C1 segment of cervical spinal cord (tissue), 14 donors: ENCODE results near the gene PABPN1.
"Not testable (repeated sequence)": the region's sequence is repeated elsewhere in the genome, so short reads cannot be mapped to it uniquely, and the experiment has no call there.

ENCODE experiments used
- DNase-seq, 14 donors: peaks; one replicate each; lab custom pipeline; 2025; lab: John Stamatoyannopoulos, UW

PABPN1 gene, protein sequence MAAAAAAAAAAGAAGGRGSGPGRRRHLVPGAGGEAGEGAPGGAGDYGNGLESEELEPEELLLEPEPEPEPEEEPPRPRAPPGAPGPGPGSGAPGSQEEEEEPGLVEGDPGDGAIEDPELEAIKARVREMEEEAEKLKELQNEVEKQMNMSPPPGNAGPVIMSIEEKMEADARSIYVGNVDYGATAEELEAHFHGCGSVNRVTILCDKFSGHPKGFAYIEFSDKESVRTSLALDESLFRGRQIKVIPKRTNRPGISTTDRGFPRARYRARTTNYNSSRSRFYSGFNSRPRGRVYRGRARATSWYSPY

GRCh38 chr14:23320584-23321571 lies at the start of gene PABPN1:
PABPN1 (plus strand) TSS chr14:23321457; CDS start chr14:23321470, 13 bp downstream.
- DNase-seq, result peak; percentile 94 to 100 (median 99)

DNA sequence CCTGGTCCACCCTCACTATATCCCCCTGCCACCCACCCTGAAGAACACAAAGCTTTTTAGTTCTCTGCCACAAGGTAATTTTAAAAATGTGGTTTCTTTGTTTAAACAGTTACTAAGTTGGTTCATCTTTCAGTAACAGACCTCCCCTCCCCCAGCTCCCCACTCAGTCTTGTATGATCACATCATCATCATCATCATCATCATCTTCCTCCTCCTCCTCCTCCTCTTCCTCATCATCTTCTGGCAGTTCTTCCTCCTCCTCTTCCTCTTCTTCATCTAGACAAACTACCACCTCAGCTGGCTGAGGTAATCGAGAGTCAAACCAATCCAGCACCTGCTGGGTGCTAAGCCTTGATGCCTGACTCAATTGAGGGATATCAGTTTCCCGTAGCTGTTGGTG lies 45.8 kb upstream of the PABPN1 start:
- DNase-seq, result no peak

DNA sequence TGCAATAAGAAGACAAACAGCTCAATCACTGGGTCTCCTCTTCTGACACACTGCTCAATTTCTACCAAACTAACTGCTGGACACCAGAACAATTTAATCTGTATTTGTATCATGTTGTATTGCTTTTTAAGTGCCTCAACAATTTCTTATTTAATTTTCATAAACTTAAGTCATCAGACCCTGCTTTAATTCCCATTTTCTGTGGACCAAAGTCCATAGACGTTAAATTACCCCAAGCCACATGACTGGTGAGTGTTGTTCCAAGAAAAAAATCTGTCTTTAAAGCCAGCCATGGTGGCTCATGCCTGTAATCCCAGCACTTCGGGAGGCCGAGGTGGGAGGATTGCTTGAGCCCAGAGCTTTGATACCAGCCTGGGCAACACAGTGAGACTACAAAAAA lies 44.1 kb upstream of the PABPN1 start:
- DNase-seq, result no peak

DNA sequence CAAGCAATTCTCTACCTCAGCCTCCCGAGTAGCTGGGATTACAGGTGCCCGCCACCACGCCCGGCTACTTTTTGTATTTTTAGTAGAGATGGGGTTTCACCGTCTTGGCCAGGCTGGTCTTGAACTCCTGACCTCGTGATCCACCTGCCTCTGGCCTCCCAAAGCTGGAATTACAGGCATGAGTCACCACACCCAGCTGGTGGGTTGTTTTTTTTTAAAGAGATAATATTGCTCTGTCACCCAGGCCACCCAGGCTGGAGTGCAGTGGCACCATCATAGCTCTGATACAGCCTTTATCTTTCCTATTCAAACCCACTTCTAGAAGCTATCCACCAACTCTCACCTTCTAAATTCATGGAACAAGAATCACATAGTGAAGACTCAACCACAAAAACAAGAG lies 43.3 kb upstream of the PABPN1 start:
- not testable (repeated sequence) for DNase-seq

GRCh38 chr14:23281247-23281646 lies 40.0 kb upstream of the PABPN1 start:
- DNase-seq, result no peak

DNA sequence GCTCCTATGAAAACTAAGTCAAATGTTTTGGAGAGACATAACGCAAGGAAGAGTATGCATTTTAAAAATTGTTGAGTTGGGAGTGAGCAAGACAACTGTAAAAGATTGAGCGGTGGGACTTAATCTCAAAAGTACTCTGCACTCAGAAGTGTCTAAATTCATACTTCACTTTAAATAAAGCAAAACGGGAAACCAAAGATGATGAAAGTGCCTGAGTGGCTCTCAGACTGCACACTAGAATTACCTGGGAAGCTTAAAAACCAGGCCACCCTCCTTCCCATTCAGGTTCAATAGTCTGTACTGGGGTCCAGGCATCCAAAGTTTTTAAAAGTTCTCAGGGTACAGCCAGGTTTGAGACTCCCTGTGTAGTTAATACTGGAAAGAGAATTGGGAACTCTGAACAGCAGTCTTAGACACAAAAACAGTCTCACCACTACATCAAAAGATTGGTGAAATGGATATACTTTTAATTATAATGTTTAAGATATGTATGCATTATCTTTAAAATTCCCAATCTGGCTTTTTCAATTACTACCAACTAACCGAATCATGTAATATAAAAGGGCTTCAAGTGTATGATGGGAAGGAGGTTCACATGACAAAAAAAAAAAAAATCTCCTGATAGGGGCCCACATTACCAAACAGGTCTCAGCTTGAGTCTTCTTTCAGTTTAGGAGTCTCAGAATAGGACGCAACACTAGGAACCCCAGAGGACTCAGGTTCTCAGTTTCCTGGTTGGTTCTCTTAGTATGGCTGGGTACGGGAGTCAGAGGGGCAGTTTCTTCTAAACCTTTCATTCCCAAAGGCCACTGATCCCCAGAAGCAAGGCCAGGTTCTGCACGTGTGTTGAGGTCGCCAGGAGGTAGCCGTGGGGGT lies 36.4 kb upstream of the PABPN1 start:
- DNase-seq, result peak in 1 of 14 donors; percentile 25

GRCh38 chr14:23285530-23286019 lies 35.7 kb upstream of the PABPN1 start:
- peak in 2 of 14 donors; percentile 25 to 61 for DNase-seq

GRCh38 chr14:23286020-23286901 lies 35.0 kb upstream of the PABPN1 start, which contains the start of gene HOMEZ:
HOMEZ (minus strand) TSS chr14:23286132; CDS start chr14:23285952, 180 bp downstream.
- DNase-seq, result peak; percentile 94 to 99 (median 98)

- DNase-seq, result no peak
Observed at GRCh38 chr14:23286902-23287479, 34.3 kb upstream of the PABPN1 start.

DNA sequence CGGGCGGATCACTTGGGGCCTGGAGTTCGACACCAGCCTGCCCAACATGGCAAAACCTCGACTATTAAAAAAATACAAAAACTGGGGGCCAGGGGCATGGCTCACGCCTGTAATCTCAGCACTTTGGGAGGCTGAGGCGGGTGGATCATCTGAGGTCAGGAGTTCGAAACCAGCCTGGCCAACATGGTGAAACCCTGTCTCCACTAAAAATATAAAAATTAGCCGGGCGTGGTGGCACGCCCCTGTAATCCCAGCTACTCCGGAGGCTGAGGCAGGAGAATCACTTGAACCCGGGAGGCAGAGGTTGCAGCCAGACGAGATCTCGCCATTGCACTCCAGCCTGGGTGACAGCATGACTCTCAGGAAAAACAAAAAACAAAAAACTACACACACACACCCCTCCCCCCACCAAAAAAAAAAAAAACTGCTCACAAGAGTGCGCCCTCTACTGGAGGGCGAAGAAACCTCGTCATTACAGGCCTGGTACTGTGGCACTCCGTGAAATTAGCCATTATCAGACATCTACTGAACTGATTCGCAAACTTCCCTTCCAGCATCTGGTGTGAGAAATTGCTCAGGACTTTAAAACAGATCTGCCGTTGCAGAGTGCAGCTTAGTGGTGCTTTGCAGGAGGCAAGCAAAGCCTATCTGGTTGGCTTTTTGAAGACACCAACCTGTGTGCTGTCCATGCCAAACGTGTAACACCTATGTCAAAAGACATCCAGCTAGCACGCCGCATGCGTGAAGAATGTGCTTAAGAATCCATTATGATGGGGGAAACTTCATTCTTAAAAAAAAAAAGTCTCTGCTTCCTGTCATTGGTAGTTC lies 26.3 kb upstream of the PABPN1 start:
- peak in 8 of 14 donors; percentile 13 to 58 (median 38) for DNase-seq

DNA sequence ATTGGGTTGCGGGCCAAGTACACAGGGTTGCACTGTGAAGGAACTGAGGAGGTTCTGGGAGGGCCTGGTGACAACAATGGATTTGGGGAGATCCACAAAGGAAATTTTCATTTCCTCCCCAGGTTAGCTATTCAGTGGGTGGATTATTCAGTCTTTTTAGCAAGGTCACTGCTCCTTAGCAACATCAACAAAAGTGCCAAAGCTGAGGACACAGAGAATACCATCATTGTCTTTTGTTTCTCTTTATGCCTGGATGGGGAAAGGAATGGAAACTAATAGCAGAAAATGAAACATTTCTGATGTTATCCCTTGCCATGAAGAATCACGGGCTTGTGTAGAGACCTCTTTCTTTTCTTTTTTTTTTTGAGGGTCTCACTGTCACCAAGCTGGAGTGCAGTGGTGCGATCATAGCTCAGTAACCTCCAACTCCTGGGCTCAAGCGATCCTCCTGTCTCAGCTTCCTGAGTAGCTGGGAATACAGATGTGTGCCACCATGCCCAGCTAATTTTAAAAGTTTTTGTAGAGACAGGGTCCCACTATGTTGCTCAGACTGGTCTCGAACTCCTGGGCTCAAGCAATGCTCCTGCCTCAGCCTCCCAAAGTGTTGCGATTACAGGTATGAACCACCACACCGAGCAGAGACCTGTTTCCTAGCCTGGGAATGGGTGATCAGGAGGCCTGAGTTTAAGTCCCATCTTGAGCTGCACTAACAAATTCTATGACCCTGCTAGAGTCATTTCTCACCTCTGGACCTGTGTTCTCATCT lies 25.1 kb upstream of the PABPN1 start:
- no peak for DNase-seq

- no peak for DNase-seq
Observed at GRCh38 chr14:23297096-23297495, 24.2 kb upstream of the PABPN1 start.

- DNase-seq, result no peak
Observed at GRCh38 chr14:23297611-23298277, 23.5 kb upstream of the PABPN1 start.

DNA sequence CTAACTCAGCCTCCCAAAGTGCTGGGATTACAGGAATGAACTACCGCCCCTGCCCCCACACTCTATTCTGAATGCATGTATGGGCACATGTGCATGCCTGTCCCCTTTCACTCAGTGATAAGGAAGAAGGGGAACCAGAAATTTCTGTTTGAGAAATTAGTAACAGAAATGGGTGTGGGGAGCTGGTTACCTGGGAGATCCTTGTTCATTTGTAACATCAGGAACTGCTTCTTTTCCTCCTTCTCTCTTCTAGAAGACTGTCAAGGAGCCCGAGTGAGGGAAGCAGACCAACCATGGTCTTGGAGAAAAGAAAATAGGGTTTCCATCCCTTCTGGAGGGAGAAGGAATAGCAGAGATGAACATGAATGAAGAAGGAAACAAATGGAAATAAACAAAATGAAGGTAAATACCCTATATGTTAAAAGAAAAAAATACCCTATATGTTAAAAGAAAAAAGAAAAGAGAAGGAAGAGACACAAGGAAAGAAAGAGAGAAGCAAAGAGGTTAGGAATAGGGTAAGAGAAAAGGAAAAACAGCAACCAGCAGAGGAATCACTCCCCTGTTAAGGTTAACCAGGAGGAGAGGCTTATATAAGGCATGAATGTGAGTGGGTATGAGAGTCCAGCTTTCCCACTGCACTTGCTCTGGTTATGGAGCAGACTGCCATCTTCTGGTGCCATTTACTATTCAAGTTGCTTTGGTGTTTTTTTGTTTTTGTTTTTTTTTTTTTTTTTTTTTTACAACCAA lies 21.9 kb upstream of the PABPN1 start:
- peak in 3 of 14 donors; percentile 7 to 43 (median 16) for DNase-seq

- DNase-seq, result no peak
Observed at GRCh38 chr14:23299986-23300686, 21.1 kb upstream of the PABPN1 start.

- peak in 9 of 14 donors; percentile 35 to 76 (median 61) for DNase-seq
Observed at GRCh38 chr14:23300687-23301223, 20.5 kb upstream of the PABPN1 start.
